B cell (primary cell): ENCODE results near the gene C1QTNF12.

Experiments used
- CTCF ChIP-seq: fragments of 200-600 bp; IDR thresholded peaks from one replicate; pipeline ENCODE4 v1.8.0; 2022; ENCODE audit warnings: antibody characterized with exemption, mild to moderate bottlenecking
- EZH2 ChIP-seq: IDR thresholded peaks from 2 replicates; pipeline ENCODE4 v1.6.1; 2012; ENCODE audit warnings: borderline replicate concordance, low read depth, mild to moderate bottlenecking, moderate library complexity, low read length; ENCODE audit not compliant: insufficient read depth, poor library complexity, severe bottlenecking

DNA sequence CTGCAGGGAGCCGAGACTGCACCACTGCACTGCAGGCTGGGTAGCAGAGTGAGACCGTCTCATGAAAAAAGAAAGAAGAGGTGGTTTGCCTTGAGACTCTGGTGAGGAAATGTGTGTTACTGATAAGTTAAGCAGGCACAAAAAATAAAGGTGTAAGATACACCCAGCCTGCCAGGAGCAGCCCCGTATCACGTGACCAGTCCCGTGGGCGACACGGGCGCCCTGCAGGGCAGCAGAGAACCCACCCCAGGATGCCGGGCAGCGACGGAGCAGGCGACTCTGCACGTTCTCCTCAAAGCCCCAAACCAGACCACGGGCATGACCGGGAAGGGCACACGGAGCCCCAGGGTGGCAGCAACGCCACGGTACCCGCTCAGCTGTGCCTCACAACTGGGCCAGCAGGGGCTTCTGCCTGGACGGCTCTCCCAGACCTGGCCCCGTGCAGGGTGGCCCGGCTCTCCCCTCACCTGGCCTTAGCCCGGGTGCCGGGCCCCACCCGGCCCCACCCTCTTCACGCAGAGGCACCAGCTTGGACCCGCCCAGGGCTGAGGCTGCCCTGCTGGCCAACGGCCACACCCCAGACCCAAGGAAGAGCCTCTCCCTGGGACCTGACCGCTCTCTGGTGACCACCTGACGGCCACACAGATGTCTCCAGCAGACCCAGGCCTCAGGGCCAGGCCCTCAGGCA, 24.5 kb downstream of the C1QTNF12 start:
- TF ChIP-seq EZH2 (no peak), CTCF (no peak)
